HEK293 (cell line): ENCODE results near the gene NFIB.

Experiments used
- CTCF ChIA-PET: fragments of 350-600 bp; formaldehyde crosslinking; extraction: SDS; loops from one replicate; lab custom pipeline; 2021; ENCODE audit warnings: antibody characterized with exemption; lab: Yijun Ruan, JAX
- POLR2A ChIA-PET: fragments of 300-600 bp; formaldehyde crosslinking; extraction: SDS; loops from one replicate; lab custom pipeline; 2020; ENCODE audit warnings: antibody characterized with exemption, inconsistent platforms; lab: Yijun Ruan, JAX
- H3K27ac ChIP-seq: fragments of 200-500 bp; sonication (Bioruptor generic); 2 replicates; pipeline ENCODE4 v1.5.1; 2014; ENCODE audit warnings: low read depth, low read length, control low read depth, inconsistent platforms; ENCODE audit errors: extremely low read depth
- H3K36me3 ChIP-seq, 2 experiments: fragments of 200-500 bp in 1 of 2; sonication (Bioruptor generic) in 1 of 2; 1 replicate in 1 of 2; 2 replicates in 1 of 2; pipeline ENCODE4 v1.5.1; 2014 to 2017; ENCODE audit warnings: inconsistent platforms in 2 of 2, low read length in 2 of 2; ENCODE audit not compliant: control insufficient read depth in 2 of 2, insufficient read depth in 1 of 2
- H3K4me1 ChIP-seq: fragments of 200-500 bp; sonication (Bioruptor generic); 2 replicates; pipeline ENCODE4 v1.5.1; 2014; ENCODE audit warnings: mild to moderate bottlenecking, low read length, inconsistent platforms; ENCODE audit not compliant: control insufficient read depth, insufficient read depth
- H3K4me3 ChIP-seq: 2 replicates; pipeline ENCODE4 v1.5.1; 2011; ENCODE audit warnings: low read depth, mild to moderate bottlenecking, control low read depth, low read length, moderate library complexity
- H3K9me3 ChIP-seq: fragments of 200-500 bp; sonication (Bioruptor generic); 2 replicates; pipeline ENCODE4 v1.5.1; 2014; ENCODE audit warnings: low read depth, low read length, inconsistent platforms; ENCODE audit not compliant: control insufficient read depth, insufficient read depth
- AEBP2 ChIP-seq: fragments of 450-650 bp; formaldehyde crosslinking; IDR thresholded peaks from 2 replicates; pipeline ENCODE4 v1.5.1; 2016; ENCODE audit warnings: missing biosample characterization, missing genetic modification characterization, borderline replicate concordance
- BCL11A ChIP-seq: fragments of 450-650 bp; formaldehyde crosslinking; IDR thresholded peaks from 2 replicates; pipeline ENCODE4 v1.5.1; 2016; ENCODE audit warnings: low read depth, missing biosample characterization, missing genetic modification characterization
- BCL6B ChIP-seq: fragments of 450-650 bp; formaldehyde crosslinking; IDR thresholded peaks from 2 replicates; pipeline ENCODE4 v1.5.1; 2017; ENCODE audit warnings: missing biosample characterization, missing genetic modification characterization
- GLIS1 ChIP-seq: fragments of 450-650 bp; formaldehyde crosslinking; IDR thresholded peaks from 2 replicates; pipeline ENCODE4 v1.5.1; 2016; ENCODE audit warnings: missing biosample characterization, missing genetic modification characterization
- IKZF3 ChIP-seq: fragments of 450-650 bp; IDR thresholded peaks from 2 replicates; pipeline ENCODE4 v1.5.0; 2018; ENCODE audit warnings: missing biosample characterization, mild to moderate bottlenecking, missing genetic modification characterization, moderate library complexity
- KLF17 ChIP-seq: fragments of 450-650 bp; formaldehyde crosslinking; IDR thresholded peaks from 2 replicates; pipeline ENCODE4 v1.5.1; 2016; ENCODE audit warnings: missing biosample characterization, missing genetic modification characterization
- ZBTB49 ChIP-seq: fragments of 450-650 bp; formaldehyde crosslinking; IDR thresholded peaks from 2 replicates; pipeline ENCODE4 v1.5.1; 2016; ENCODE audit warnings: missing biosample characterization, missing genetic modification characterization, low read depth
- ZBTB7A ChIP-seq: fragments of 450-650 bp; formaldehyde crosslinking; IDR thresholded peaks from 2 replicates; pipeline ENCODE4 v1.5.1; 2016; ENCODE audit warnings: low read depth, missing biosample characterization, missing genetic modification characterization
- ZNF138 ChIP-seq: fragments of 450-650 bp; formaldehyde crosslinking; IDR thresholded peaks from 2 replicates; pipeline ENCODE4 v1.5.1; 2016; ENCODE audit warnings: missing biosample characterization, missing genetic modification characterization, borderline replicate concordance
- ZNF18 ChIP-seq: fragments of 450-650 bp; formaldehyde crosslinking; IDR thresholded peaks from 2 replicates; pipeline ENCODE4 v1.5.1; 2016; ENCODE audit warnings: missing biosample characterization, missing genetic modification characterization
- ZNF2 ChIP-seq: fragments of 450-650 bp; formaldehyde crosslinking; IDR thresholded peaks from 2 replicates; pipeline ENCODE4 v1.5.1; 2016; ENCODE audit warnings: missing biosample characterization, missing genetic modification characterization
- ZNF24 ChIP-seq: fragments of 450-650 bp; formaldehyde crosslinking; IDR thresholded peaks from 2 replicates; pipeline ENCODE4 v1.5.1; 2016; ENCODE audit warnings: missing biosample characterization, missing genetic modification characterization
- ZNF335 ChIP-seq: fragments of 450-650 bp; formaldehyde crosslinking; conservative IDR thresholded peaks from 2 replicates; pipeline ENCODE4 v1.5.1; 2016; ENCODE audit warnings: missing biosample characterization, missing genetic modification characterization
- ZNF350 ChIP-seq: fragments of 450-650 bp; formaldehyde crosslinking; IDR thresholded peaks from 2 replicates; pipeline ENCODE4 v1.5.0; 2017; ENCODE audit warnings: missing biosample characterization, mild to moderate bottlenecking, missing genetic modification characterization
- ZNF48 ChIP-seq: fragments of 450-650 bp; formaldehyde crosslinking; IDR thresholded peaks from 2 replicates; pipeline ENCODE4 v1.5.1; 2016; ENCODE audit warnings: missing biosample characterization, missing genetic modification characterization
- ZNF501 ChIP-seq: fragments of 450-650 bp; formaldehyde crosslinking; IDR thresholded peaks from 2 replicates; pipeline ENCODE4 v1.5.1; 2016; ENCODE audit warnings: missing biosample characterization, missing genetic modification characterization
- ZNF518A ChIP-seq: fragments of 450-650 bp; formaldehyde crosslinking; conservative IDR thresholded peaks from 2 replicates; pipeline ENCODE4 v1.5.1; 2016; ENCODE audit warnings: low read depth, missing biosample characterization, missing genetic modification characterization
- ZNF560 ChIP-seq: fragments of 450-650 bp; formaldehyde crosslinking; IDR thresholded peaks from 2 replicates; pipeline ENCODE4 v1.5.1; 2017; ENCODE audit warnings: missing biosample characterization, missing genetic modification characterization, borderline replicate concordance
- ZNF658 ChIP-seq: fragments of 450-650 bp; formaldehyde crosslinking; IDR thresholded peaks from 2 replicates; pipeline ENCODE4; 2016; ENCODE audit warnings: missing biosample characterization, missing genetic modification characterization
- ZNF660 ChIP-seq: fragments of 450-650 bp; IDR thresholded peaks from 2 replicates; pipeline ENCODE4 v1.5.1; 2018; ENCODE audit warnings: missing biosample characterization, mild to moderate bottlenecking, missing genetic modification characterization
- ZNF677 ChIP-seq: fragments of 450-650 bp; IDR thresholded peaks from 2 replicates; pipeline ENCODE4 v1.5.0; 2018; ENCODE audit warnings: missing biosample characterization, mild to moderate bottlenecking, missing genetic modification characterization, moderate library complexity

NFIB gene

GRCh38 chr9:14351221-14351836 is 37.4 kb upstream of the NFIB start (continued):
- TF ChIP-seq ZNF18 (tag by site-specific recombination) = no peak
- TF ChIP-seq ZNF335 = no peak
- TF ChIP-seq ZNF518A (tag by site-specific recombination) = no peak
- TF ChIP-seq AEBP2 (tag by site-specific recombination) = no peak
- TF ChIP-seq BCL6B (tag by site-specific recombination) = no peak
- TF ChIP-seq ZNF658 (tag by site-specific recombination) = no peak
- no peak for TF ChIP-seq ZNF660
- TF ChIP-seq BCL11A (tag by site-specific recombination) = no peak
- TF ChIP-seq ZNF677 (tag by site-specific recombination) = no peak
- no peak for TF ChIP-seq ZBTB7A (tag by site-specific recombination)
- TF ChIP-seq ZNF48 (tag by site-specific recombination) = no peak
- no peak for TF ChIP-seq GLIS1 (tag by site-specific recombination)

GRCh38 chr9:14350754-14351153 is 36.8 kb upstream of the NFIB start:
- CTCF ChIA-PET = no interaction called here
- POLR2A ChIA-PET = no interaction called here
- Histone ChIP-seq H3K9me3 (no peaks in the 10 kb centered on the region), H3K36me3 (no peaks in the 10 kb centered on the region), H3K4me1 (peaks cover 3% of the 10 kb centered on the region; the same call in 1 of the 2 replicates), H3K4me3 (no peak overlapping the region), H3K27ac (no peak overlapping the region)
- no peak for TF ChIP-seq ZNF18 (tag by site-specific recombination)
- no peak for TF ChIP-seq ZBTB49 (tag by site-specific recombination)
- TF ChIP-seq KLF17 = no peak
- no peak for TF ChIP-seq IKZF3
- no peak for TF ChIP-seq ZNF350
- no peak for TF ChIP-seq ZNF501 (tag by site-specific recombination)
- no peak for TF ChIP-seq ZNF138
- TF ChIP-seq ZNF24 (tag by site-specific recombination) = no peak
- no peak for TF ChIP-seq ZNF560 (tag by site-specific recombination)
- TF ChIP-seq ZNF2 (tag by site-specific recombination) = no peak
